Stimulated activated CD4-positive, alpha-beta T cell treated with anti-CD3 and anti-CD28 coated beads, Interleukin-4, amount 100 ng/mL, for 48 hours (primary cell): Measurements from ENCODE around the gene TMEM11.

Experiments
- DNase-seq, 2 donors: peaks; one replicate each; pipeline ENCODE4 v3.0.0-alpha.2; 2020; ENCODE audit warnings: low read depth in 2 of 2

TMEM11 gene

DNA sequence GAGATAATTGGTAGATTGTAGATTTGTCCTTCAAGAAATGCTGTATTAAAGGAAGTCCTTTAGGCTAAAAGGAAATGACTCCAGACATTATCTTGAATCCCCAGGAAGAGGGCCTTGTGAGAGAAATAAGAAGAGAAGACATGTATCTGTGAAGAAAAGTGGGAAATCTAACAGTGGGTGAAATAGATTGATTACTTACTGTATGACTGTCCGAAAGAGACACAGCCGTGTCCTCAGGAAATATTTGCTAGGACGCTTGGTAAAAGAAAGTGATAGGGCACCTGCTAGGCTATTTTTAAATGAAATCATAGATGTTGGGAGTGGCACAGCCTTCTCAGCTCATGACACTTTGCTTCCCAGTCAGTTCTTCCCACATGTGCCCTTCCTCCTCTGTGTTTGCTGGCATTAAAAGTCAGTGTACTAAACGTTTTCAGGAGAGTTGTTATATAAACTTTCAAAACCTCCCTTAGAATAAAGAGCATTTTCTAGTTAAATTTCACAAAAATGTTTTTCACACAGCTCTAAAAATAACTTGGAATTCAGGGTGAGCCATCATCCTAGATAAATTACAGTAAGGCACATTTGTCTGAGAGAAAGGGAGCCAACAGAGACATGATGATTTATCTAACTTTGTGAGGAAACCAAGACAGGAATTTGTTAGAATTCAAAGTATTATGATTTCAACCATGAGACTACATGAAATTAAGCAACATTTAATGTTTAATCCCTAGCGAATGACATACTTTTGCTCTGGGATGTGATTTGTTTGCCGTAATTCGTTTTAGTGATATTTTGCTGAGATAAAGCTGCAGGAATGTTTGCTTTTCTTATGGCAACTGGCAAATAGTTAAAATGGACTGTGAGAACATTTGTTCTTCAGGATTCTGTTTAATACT lies 52.2 kb downstream of the TMEM11 start:
- no peak for DNase-seq

DNA sequence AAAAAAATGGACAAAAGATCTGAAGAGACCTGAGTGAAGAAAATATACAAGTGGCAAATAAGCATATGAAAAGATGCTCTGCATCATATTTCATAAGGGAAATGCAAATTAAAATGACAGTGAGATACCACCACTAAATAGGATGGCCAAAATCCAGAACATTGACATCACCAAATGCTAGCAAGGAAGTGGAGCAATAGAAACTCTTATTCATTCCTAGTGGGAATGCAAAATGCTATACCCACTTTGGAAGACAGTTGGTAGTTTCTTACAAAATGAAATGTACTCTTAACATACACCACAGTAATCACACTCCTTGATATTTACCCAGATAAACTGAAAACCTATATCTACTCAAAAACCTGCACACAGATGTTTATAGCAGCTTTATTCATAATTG lies 53.6 kb downstream of the TMEM11 start:
- no peak for DNase-seq

GRCh38 chr17:21157586-21158370 lies 56.2 kb downstream of the TMEM11 start:
- no peak for DNase-seq

DNA sequence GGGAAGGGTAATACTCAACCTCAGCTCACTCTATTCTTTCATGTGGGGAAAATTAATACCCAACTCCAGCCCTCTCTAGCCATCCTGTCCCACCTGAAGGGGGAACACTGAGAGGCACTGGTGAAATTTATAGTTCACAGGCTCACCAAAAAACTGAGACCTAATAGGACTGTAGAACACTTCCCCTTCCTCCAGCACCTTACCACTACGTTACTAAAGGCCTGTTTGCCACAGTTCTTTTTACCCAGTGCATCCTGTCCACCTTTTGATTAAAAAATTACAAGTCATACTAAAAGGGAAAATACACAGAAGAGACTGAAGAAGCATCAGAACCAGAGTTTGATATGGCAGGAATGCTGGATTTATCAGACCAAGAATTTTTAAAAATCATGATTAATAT lies 61.2 kb downstream of the TMEM11 start:
- DNase-seq: no peak

GRCh38 chr17:21149621-21150020 lies 64.3 kb downstream of the TMEM11 start:
- DNase-seq: no peak
